Astrocyte (in vitro differentiated cells and primary cell): ENCODE results near the gene GPC2. TPM values are rescaled to one million over a fixed set of nuclear protein-coding genes. Genes with fewer than 3 reads are reported as not detected.

Experiments used
- DNase-seq: peaks from one replicate; pipeline ENCODE4 v3.0.0-alpha.2; 2010; ENCODE audit warnings: low read depth
- FAIRE-seq: peaks from 2 replicates; lab custom pipeline; 2011; peaks lifted over from hg19 to GRCh38; lab: Jason Lieb, UNC
- H2AFZ ChIP-seq: 2 replicates; pipeline ENCODE4 v1.6.0; 2012; ENCODE audit warnings: low read depth, low read length, inconsistent platforms
- H3K27ac ChIP-seq: 2 replicates; pipeline ENCODE4 v1.5.1; 2011; ENCODE audit warnings: low read depth, low read length, inconsistent platforms
- H3K27me3 ChIP-seq: 2 replicates; pipeline ENCODE4 v1.6.0; 2011; ENCODE audit warnings: low read length, inconsistent platforms; ENCODE audit not compliant: insufficient read depth
- H3K36me3 ChIP-seq: 2 replicates; pipeline ENCODE4 v1.5.1; 2011; ENCODE audit warnings: low read length, inconsistent platforms; ENCODE audit not compliant: insufficient read depth
- H3K4me1 ChIP-seq: 2 replicates; pipeline ENCODE4 v1.5.1; 2011; ENCODE audit warnings: low read length, inconsistent platforms; ENCODE audit not compliant: insufficient read depth
- H3K4me2 ChIP-seq: 2 replicates; pipeline ENCODE4 v1.6.0; 2012; ENCODE audit warnings: low read length, inconsistent platforms
- H3K4me3 ChIP-seq: 2 replicates; pipeline ENCODE4 v1.5.1; 2011; ENCODE audit warnings: low read depth, mild to moderate bottlenecking, low read length, inconsistent platforms; ENCODE audit not compliant: insufficient read depth
- H3K79me2 ChIP-seq: 2 replicates; pipeline ENCODE4 v1.6.0; 2012; ENCODE audit warnings: mild to moderate bottlenecking, low read length, inconsistent platforms; ENCODE audit not compliant: insufficient read depth
- H3K9ac ChIP-seq: 2 replicates; pipeline ENCODE4 v1.6.0; 2012; ENCODE audit warnings: mild to moderate bottlenecking, low read length, inconsistent platforms
- H3K9me3 ChIP-seq: 2 replicates; pipeline ENCODE4 v1.5.1; 2012; ENCODE audit warnings: low read depth, mild to moderate bottlenecking, low read length, inconsistent platforms; ENCODE audit not compliant: insufficient read depth
- H4K20me1 ChIP-seq: 2 replicates; pipeline ENCODE4 v1.6.0; 2012; ENCODE audit warnings: low read length, inconsistent platforms; ENCODE audit not compliant: insufficient read depth
- H3K27ac Mint-ChIP-seq: one replicate; pipeline ENCODE4 v1.8.0; 2021; ENCODE audit warnings: mild to moderate bottlenecking, mixed read lengths; ENCODE audit not compliant: unreplicated experiment
- H3K27me3 Mint-ChIP-seq: one replicate; pipeline ENCODE4 v1.8.0; 2021; ENCODE audit warnings: low read depth, mixed read lengths; ENCODE audit not compliant: unreplicated experiment
- H3K36me3 Mint-ChIP-seq: one replicate; pipeline ENCODE4 v1.8.0; 2021; ENCODE audit warnings: low read depth, mixed read lengths; ENCODE audit not compliant: unreplicated experiment
- H3K4me1 Mint-ChIP-seq: one replicate; pipeline ENCODE4 v1.8.0; 2021; ENCODE audit warnings: low read depth, mixed read lengths; ENCODE audit not compliant: unreplicated experiment
- H3K4me3 Mint-ChIP-seq: one replicate; pipeline ENCODE4 v1.8.0; 2021; ENCODE audit warnings: mild to moderate bottlenecking, moderate library complexity, mixed read lengths; ENCODE audit not compliant: unreplicated experiment
- H3K9me3 Mint-ChIP-seq: one replicate; pipeline ENCODE4 v1.8.0; 2021; ENCODE audit warnings: mild to moderate bottlenecking, mixed read lengths; ENCODE audit not compliant: unreplicated experiment
- EZH2 ChIP-seq: IDR thresholded peaks from 2 replicates; pipeline ENCODE4 v1.6.1; 2012; ENCODE audit warnings: mild to moderate bottlenecking, low read length, inconsistent platforms; ENCODE audit not compliant: insufficient read depth
- total RNA-seq: library from RNA; stranded (reverse); gene quantifications from 2 replicates; pipeline ENCODE4 v1.2.1, GENCODE V29; 2021
- TF ChIP-seq, protein P1 (sequence below): IDR thresholded peaks from 2 replicates; pipeline ENCODE4 v1.5.1; 2011; ENCODE audit warnings: low read depth, mild to moderate bottlenecking, inconsistent platforms, low read length, moderate library complexity; ENCODE audit not compliant: insufficient read depth

The GPC2 gene
- total RNA-seq, 1 donor from 2014 or later = 7.6 TPM

DNA sequence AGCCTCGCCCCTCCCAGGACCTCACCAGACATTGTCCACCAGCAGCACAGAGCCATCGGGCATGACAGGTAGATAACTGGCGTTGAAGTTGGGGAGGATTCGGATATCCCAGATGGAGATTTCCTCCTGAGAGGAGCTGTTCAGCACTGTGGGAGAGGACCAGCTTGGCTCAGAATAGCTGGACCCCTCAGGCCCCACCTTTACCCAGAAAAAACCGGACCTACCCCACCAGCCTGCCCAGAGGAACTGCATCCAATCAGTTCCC, 20.2 kb downstream of the GPC2 start:
- Mint-ChIP-seq H3K4me1 (peaks cover 7% of the 10 kb centered on the region), H3K27ac (peak overlapping the region; percentile 50), H3K4me3 (peak overlapping the region; percentile 84), H3K27me3 (peaks cover 2% of the 10 kb centered on the region), H3K36me3 (peaks cover 10% of the 10 kb centered on the region), H3K9me3 (no peaks in the 10 kb centered on the region)
- H3K27ac ChIP-seq = no peak overlapping the region
- H3K9me3 ChIP-seq = no peaks in the 10 kb centered on the region
- H3K4me3 ChIP-seq = peak overlapping the region; percentile 77
- peaks cover 35% of the 10 kb centered on the region for H3K79me2 ChIP-seq
- peak overlapping the region; percentile 92 for H3K4me2 ChIP-seq
- H4K20me1 ChIP-seq = peaks cover 47% of the 10 kb centered on the region
- FAIRE-seq = no peak
- no peak for DNase-seq
- H3K36me3 ChIP-seq = peaks cover 9% of the 10 kb centered on the region
- H3K27me3 ChIP-seq = no peaks in the 10 kb centered on the region
- H2AFZ ChIP-seq = no peak overlapping the region
- peak overlapping the region; percentile 93 for H3K9ac ChIP-seq
- H3K4me1 ChIP-seq = peaks cover 7% of the 10 kb centered on the region
- TF ChIP-seq EZH2 = no peak
- TF ChIP-seq, protein P1, sequence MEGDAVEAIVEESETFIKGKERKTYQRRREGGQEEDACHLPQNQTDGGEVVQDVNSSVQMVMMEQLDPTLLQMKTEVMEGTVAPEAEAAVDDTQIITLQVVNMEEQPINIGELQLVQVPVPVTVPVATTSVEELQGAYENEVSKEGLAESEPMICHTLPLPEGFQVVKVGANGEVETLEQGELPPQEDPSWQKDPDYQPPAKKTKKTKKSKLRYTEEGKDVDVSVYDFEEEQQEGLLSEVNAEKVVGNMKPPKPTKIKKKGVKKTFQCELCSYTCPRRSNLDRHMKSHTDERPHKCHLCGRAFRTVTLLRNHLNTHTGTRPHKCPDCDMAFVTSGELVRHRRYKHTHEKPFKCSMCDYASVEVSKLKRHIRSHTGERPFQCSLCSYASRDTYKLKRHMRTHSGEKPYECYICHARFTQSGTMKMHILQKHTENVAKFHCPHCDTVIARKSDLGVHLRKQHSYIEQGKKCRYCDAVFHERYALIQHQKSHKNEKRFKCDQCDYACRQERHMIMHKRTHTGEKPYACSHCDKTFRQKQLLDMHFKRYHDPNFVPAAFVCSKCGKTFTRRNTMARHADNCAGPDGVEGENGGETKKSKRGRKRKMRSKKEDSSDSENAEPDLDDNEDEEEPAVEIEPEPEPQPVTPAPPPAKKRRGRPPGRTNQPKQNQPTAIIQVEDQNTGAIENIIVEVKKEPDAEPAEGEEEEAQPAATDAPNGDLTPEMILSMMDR = no peak

DNA sequence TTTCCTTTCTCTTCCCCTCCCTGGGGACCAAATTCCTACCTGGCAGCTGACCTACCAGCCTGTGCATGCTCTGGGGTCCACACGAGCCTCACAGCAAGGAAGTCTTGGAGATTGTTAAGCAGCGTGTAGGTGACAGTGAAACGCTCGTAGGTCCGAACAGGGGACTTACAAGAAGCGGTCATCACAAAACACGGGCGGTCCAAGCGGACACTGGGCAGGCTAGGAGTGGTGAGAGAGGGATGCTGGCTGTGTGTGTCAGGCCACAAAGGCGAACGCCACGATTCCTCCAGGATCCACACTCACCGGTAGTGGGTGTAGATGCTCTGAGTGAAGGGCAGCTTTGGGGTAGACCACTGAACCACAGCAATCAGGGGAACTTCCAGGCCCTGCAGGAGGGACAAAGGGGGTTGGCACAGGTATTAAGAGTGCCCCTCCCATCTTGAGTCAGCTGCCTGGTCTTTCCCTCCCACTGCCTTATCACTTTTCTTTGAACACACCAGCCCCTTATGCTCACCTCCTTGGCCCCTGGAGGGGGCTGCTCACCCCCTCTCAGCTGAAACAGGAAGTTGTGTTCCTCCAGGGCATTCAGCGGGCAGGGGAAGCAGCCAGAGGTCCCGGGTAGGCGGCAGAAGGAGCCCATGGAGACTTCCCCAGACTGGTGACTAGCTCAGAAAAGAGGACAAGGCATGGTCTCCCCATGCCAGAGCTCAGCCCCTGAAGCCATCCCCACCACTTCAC, 20.7 kb downstream of the GPC2 start:
- Histone ChIP-seq H3K36me3 (peaks cover 9% of the 10 kb centered on the region), H3K9ac (peak overlapping the region; percentile 93), H2AFZ (no peak overlapping the region), H4K20me1 (peaks cover 47% of the 10 kb centered on the region), H3K4me1 (peaks cover 7% of the 10 kb centered on the region), H3K27me3 (no peaks in the 10 kb centered on the region), H3K4me2 (peak overlapping the region; percentile 92), H3K79me2 (peaks cover 35% of the 10 kb centered on the region), H3K27ac (no peak overlapping the region), H3K4me3 (peak overlapping the region; percentile 77), H3K9me3 (no peaks in the 10 kb centered on the region)
- peak overlapping the region; percentile 50 for H3K4me3 Mint-ChIP-seq
- no peak for DNase-seq
- H3K27me3 Mint-ChIP-seq = no peaks in the 10 kb centered on the region
- H3K27ac Mint-ChIP-seq = no peak overlapping the region
- H3K4me1 Mint-ChIP-seq = peaks cover 7% of the 10 kb centered on the region
- peaks cover 10% of the 10 kb centered on the region for H3K36me3 Mint-ChIP-seq
- TF ChIP-seq, protein P1 = no peak
- no peak for TF ChIP-seq EZH2
- no peaks in the 10 kb centered on the region for H3K9me3 Mint-ChIP-seq
- no peak for FAIRE-seq

GRCh38 chr7:100155553-100156317, 21.4 kb downstream of the GPC2 start:
- DNase-seq = no peak
- peaks cover 10% of the 10 kb centered on the region for H3K36me3 Mint-ChIP-seq
- peaks cover 7% of the 10 kb centered on the region for H3K4me1 Mint-ChIP-seq
- no peak overlapping the region for H3K27ac Mint-ChIP-seq
- peaks cover 7% of the 10 kb centered on the region for H3K4me1 ChIP-seq
- H3K27me3 Mint-ChIP-seq = no peaks in the 10 kb centered on the region
- no peak overlapping the region for H3K4me3 ChIP-seq
- no peaks in the 10 kb centered on the region for H3K9me3 Mint-ChIP-seq
- H3K4me3 Mint-ChIP-seq = no peak overlapping the region
- H3K4me2 ChIP-seq = no peak overlapping the region
- peak overlapping the region; percentile 18 for H3K9ac ChIP-seq
- no peak overlapping the region for H2AFZ ChIP-seq
- peaks cover 47% of the 10 kb centered on the region for H4K20me1 ChIP-seq
- H3K36me3 ChIP-seq = peaks cover 9% of the 10 kb centered on the region
- H3K27me3 ChIP-seq = no peaks in the 10 kb centered on the region
- FAIRE-seq = no peak
- no peaks in the 10 kb centered on the region for H3K9me3 ChIP-seq
- no peak for TF ChIP-seq EZH2
- TF ChIP-seq, protein P1 = no peak
- no peak overlapping the region for H3K27ac ChIP-seq
- H3K79me2 ChIP-seq = peaks cover 35% of the 10 kb centered on the region
